ENCODE results near the gene CGRRF1.

CGRRF1 gene

DNA sequence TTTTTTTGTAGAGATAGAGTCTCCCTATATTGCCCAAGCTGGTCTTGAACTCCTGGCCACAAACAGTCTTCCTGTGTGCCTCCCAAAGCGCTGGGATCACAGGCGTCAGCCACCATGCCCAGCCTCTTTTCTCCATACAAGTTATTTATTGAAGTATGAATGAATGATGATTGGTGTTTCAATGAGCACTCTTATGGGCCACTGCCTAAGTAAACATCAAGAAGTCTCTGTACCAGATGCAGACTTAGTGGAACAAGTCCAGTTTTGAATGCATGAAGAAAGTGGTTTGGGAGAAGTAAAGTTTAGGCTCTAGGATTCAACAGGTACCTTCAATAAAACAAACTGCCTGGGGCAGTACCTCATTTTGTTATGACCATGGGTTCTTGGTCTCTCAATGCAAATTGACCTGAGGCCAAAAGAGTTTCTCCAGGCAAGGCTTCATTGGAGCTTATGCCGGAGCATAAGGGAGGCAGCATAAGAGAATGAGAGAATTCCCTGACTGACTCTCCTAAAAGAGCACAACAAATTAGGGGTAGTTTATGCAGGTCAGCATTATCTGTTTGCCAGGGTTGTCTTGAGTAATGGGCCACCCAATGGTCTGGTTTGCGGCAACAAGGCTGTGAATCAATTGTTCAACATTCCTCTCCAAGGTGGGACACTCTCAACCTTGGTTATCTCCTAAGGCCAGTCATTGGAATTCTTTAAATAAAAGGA is 19.8 kb upstream of the CGRRF1 start:
- DNase-seq, result no peak

GRCh38 chr14:54490445-54491175 is 19.1 kb upstream of the CGRRF1 start:
- DNase-seq, result no peak

DNA sequence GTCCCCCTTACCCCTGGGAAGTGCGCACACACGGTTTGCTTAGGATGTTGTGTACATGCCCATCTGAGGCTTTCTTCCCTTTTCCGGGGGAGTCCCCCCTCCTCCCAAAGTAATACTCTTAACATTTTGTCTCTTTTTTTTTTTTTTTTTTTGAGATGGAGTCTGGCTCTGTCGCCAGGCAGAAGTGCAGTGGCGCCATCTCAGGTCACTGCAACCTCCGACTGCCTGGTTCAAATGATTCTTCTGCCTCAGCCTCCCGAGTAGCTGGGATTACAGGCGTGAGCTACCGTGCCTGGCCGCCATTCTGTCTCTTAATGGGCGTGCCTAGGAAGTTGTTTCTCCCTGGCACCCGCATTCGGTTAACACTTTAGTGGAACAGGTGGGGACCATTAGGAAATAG is 16.4 kb upstream of the CGRRF1 start:
- no peak for DNase-seq

GRCh38 chr14:54497224-54497623 is 12.5 kb upstream of the CGRRF1 start:
- DNase-seq, result no peak

GRCh38 chr14:54498095-54498531 is 11.6 kb upstream of the CGRRF1 start:
- no peak for DNase-seq

DNA sequence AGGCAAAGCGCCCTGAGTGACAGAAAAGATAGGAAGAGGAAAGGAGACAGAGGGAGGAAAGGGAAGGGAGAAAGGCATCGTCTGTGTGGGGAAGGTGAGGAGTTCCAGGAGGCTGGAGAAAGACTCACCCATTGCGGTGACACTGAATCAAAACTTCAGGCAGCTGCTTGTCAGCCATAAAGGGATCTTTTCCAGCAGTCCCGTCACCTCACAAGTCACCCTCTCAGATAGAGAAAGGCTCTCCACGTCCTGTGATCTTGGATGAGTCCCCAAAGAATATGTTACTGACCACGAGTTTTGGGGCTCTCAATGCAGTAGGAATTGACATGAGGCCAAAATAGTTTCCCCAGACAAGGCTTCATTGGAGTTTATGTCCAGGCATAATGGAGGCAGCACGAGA is 11.1 kb upstream of the CGRRF1 start:
- no peak for DNase-seq

GRCh38 chr14:54500744-54501143 is 9.0 kb upstream of the CGRRF1 start:
- DNase-seq, result no peak

- no peak for DNase-seq
Measured at GRCh38 chr14:54501480-54501879, 8.2 kb upstream of the CGRRF1 start.

GRCh38 chr14:54502602-54503001 is 7.1 kb upstream of the CGRRF1 start:
- DNase-seq, result no peak

DNA sequence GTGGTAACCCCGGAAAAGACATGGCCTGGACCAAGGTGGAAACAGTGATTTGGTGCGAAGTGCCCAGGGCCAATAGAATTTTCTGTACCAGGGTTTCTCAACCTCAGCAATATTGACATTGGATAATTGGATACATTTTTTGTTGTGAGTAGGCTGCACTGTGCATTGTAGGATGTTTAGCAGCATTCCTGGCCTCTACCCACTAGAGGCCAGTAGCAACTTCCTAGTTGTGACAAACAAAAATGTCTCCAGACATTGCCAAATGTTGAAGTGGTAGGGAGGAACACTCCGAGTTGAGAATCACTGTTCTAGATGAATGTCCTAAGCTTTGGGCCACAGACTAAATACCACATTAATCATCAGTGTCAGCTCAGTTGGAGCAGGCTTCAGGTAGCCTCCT is 6.2 kb upstream of the CGRRF1 start:
- DNase-seq, result no peak

DNA sequence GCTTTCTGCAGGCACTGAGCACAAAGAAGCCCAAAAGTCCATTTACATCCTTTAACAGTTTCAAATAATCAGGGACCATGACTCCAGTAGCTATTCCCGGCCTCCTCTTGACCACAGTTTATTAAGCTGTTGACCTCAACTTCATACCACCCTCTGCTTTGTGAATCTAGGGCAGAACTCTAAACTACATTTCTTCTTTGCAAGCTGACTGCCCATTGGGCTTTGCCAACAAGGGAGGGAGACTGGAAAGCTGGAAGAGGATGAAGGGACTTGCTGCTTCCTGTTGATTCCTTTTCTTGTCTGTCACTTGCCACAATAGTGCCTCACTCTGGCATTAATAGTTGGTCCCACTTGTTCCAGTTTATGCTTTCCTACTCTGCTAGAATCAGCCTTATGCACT is 2.7 kb downstream of the CGRRF1 start:
- DNase-seq, result no peak

DNA sequence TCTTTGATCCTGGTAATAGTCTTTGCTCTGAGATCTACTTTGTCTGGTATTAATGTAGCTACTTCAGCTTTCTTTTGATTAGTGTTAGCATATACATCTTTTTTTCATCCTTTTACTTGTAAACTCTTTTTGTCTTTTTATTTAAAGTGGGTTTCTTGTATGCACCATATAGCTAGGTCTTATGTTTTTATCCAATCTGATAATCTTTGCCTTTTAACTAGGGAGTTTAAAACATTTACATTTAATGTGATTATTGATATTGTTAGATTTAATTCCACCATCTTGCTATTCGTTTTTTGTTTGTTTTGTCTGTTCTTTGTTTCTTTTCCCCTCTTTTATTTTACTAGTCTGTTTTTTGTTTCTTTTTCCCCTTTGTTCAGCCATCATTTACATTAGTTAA is 6.0 kb downstream of the CGRRF1 start:
- DNase-seq, result no peak

DNA sequence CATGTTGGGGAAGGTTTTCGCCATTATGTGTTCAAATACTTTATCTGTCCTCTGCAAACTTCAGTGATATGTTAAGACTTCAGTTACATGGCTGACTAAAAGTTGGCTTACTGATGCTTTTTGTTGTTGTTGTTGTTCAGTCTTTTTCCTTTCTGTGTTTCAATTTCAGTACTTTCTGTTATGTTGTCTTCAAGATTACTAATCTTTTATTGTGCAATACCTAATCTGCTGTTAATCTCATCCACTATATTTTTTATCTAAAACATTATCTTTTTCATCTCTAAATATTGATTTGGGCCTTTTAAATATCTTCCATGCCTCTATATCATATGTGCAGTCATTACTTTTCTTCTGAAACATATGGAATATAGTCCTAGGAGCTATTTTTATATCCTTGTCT is 7.0 kb downstream of the CGRRF1 start:
- no peak for DNase-seq

DNA sequence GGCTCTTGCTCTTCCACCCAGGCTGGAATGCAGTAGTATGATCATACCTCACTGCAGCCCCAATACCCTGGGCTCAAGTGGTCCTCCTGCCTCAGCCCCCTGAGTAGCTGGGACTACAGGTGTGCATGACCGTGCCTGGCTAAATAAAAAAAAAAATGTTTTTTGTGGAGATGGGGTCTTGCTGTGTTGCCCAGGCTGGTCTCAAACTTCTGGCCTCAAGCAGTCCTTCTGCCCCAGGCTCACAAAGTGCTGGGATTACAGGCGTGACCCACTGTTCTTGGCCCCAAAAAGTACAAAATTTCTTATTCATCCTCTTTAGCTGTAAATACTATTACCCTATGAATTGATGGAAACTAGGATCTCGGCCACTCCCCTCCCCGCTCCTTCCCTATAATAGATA is 14.7 kb downstream of the CGRRF1 start:
- DNase-seq, result no peak

DNA sequence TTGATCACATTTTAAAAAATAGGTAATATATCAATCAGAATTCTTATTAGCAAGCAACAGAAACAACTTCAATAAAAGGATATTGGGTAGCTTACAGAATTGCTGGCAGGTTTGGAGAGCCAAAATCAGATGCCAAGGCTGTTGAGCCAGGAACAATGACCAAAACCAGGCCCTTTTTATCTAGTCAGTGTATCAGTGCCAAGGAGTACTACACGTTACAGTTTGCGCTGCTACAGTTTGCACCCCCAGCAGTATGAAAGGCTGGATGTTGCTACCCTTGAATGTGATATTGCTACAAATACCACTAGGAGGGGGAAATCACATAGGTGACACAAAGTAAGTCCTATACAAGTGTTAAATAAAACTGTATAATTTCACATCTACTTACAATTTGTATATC is 19.3 kb downstream of the CGRRF1 start:
- no peak for DNase-seq

- no peak for DNase-seq
Measured at GRCh38 chr14:54529811-54530210, 20.1 kb downstream of the CGRRF1 start.

DNA sequence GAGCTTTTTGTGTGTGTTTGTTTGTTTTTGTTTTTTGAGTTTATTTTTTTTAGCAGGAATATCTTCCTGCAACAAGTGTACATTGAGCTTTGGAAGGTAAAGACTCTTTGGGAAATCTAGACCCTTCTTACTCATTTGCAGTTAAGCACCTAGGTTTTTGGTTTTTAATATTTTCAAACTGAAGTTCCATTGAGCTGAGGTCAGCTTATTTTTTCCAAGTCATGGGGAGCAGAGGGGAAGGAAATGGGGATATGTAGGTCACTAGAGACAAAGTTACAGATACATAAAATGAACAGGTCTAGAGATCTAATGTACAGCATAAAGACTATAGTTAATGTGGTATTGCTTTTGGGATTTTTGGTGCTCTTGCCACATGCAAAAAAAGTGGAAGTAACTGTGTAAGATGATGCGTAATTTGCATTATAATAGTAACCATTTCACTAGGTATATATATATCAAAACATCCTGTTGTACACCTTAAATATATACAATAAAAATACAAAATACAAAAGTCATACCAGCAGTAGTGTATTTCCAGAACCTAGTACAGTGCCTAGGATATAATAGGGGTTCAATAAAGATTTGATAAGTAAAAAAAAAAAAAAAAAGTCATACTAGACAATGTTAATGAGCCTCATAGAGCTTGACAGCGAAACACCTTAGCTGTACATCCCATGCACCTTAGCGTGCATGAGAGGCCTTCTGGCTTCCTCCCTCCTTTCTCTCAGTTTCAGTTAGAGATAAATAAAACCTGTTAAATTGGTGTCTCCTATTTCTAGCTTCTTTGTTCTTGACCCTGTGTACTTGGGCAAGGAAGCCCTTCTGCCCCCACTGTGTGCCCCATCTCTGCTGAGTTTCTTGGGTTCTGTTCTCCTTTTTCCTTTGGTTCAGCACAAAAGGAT is 22.7 kb downstream of the CGRRF1 start:
- DNase-seq, result no peak

DNA sequence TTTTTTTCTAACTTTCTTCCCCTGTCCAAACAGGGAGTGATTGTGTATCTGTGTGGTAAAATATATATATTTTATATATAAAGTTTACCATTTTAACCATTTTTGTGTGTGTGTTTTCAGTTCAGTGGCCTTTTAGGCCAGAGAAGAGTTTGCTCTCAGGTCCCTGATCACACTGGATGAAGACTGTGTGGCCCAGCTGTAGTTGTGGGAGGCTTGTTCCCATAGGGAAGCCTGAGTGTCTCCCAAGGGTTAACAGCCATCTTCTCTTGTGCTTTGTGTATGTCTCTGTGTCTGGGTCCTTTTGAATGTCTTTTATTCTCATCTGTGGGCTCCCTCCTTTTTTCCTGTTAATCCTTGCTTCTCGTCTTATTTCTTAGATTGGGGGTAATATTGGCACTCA is 23.4 kb downstream of the CGRRF1 start:
- DNase-seq, result no peak

- no peak for DNase-seq
Measured at GRCh38 chr14:54535126-54535525, 25.4 kb downstream of the CGRRF1 start.

GRCh38 chr14:54535646-54536045 is 25.9 kb downstream of the CGRRF1 start:
- no peak for DNase-seq

DNA sequence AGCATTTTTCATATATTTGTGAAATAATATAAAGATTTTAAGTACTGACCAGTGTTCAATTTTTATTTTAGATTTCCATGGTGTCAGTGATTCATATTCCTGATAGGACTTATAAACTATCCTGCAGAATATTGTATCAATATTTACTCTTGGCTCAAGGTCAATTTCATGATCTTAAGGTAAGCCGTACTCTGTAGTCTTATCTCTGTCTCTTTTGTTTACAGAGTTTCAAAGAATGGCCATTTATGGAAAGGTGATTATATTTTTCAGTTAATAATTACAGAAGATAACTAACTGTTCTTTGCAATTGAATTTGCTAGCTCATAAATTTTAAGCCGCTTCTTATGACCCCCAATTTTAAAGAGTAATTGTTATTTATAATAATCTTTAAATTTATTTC is 27.9 kb downstream of the CGRRF1 start:
- DNase-seq, result no peak

- DNase-seq, result no peak
Measured at GRCh38 chr14:54538055-54538454, 28.3 kb downstream of the CGRRF1 start.

DNA sequence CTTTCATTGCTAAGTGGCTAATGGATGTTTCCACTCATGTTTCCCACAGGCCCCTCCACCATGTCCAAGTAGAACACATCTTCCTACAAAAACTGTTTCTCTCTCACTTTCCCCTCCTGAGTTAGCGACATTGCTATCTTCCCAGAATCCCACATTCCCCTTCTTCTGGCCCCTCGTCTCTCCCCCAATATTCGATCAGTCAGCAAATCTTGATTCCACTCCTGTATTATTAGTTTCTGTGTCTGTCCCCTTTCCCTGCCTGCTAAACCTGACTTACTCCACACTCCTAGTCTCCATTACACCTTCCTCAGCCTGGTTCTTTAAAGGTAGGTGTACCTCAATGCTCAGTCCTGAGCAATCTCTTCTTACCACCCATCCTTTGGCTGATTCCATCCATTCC is 37.9 kb downstream of the CGRRF1 start:
- no peak for DNase-seq

DNA sequence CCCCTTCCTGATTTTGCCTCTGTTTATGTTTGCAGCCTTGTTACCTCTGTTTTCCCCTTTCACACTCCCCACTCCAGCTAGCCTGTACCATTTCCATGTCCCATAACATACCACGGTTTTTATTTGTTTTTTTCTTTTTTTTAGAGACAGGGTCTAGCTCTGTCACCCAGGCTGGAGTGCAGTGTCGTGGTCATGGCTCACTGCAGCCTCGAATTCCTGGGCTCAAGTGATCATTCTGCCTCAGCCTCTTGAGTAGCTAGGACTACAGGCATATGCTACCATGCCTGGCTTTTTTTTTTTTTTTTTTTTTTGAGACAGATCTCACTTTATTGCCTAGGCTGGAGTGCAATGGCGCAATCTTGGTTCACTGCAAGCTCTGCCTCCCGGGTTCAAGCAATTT is 38.8 kb downstream of the CGRRF1 start:
- DNase-seq, result no peak

Data from stimulated activated naive CD4-positive, alpha-beta T cell treated with Interleukin-2 at 50 U/mL for 16 hours (primary cell).